ENCODE data around the gene HPSE2.

DNA sequence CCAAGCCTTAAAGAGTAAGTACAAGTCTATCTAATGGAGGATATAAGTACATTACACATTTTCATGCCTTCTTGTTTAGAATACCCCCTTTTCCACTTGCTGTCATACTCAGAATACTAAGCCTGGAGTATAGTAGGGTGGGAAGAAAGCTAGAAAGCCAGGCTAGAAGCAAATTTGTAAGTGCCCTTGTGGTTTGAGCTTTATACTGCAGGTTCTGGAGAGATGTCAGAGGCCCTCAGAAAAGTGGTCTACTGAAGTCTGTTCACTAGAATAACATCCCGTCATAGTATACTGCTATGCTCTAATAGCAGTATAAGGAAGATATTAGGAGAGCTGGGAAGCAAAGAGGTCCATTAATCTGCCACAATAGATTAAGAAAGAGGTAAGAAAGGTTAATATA is 62.7 kb downstream of the HPSE2 start:
- TF ChIP-seq EGR1 (IDR thresholded peaks at IDR 0.05) (no peak), TAF1 (IDR thresholded peaks at IDR 0.05; ENCODE audit: low read depth) (no peak), FOXM1 (IDR thresholded peaks at IDR 0.05; ENCODE audit: borderline replicate concordance, low read depth) (no peak), RAD21 (IDR thresholded peaks at IDR 0.05; ENCODE audit: low read depth) (no peak), CEBPB (IDR thresholded peaks at IDR 0.05) (no peak), ZBTB7A (IDR thresholded peaks at IDR 0.05; ENCODE audit: low read depth) (no peak), NFIC (IDR thresholded peaks at IDR 0.05) (no peak), EP300 (IDR thresholded peaks at IDR 0.05; ENCODE audit: borderline replicate concordance) (no peak), CREB1 (IDR thresholded peaks at IDR 0.05; ENCODE audit: low read depth) (no peak), TCF12 (IDR thresholded peaks at IDR 0.05; ENCODE audit: low read depth) (no peak)
- TF ChIP-seq, protein P1, sequence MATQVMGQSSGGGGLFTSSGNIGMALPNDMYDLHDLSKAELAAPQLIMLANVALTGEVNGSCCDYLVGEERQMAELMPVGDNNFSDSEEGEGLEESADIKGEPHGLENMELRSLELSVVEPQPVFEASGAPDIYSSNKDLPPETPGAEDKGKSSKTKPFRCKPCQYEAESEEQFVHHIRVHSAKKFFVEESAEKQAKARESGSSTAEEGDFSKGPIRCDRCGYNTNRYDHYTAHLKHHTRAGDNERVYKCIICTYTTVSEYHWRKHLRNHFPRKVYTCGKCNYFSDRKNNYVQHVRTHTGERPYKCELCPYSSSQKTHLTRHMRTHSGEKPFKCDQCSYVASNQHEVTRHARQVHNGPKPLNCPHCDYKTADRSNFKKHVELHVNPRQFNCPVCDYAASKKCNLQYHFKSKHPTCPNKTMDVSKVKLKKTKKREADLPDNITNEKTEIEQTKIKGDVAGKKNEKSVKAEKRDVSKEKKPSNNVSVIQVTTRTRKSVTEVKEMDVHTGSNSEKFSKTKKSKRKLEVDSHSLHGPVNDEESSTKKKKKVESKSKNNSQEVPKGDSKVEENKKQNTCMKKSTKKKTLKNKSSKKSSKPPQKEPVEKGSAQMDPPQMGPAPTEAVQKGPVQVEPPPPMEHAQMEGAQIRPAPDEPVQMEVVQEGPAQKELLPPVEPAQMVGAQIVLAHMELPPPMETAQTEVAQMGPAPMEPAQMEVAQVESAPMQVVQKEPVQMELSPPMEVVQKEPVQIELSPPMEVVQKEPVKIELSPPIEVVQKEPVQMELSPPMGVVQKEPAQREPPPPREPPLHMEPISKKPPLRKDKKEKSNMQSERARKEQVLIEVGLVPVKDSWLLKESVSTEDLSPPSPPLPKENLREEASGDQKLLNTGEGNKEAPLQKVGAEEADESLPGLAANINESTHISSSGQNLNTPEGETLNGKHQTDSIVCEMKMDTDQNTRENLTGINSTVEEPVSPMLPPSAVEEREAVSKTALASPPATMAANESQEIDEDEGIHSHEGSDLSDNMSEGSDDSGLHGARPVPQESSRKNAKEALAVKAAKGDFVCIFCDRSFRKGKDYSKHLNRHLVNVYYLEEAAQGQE (IDR thresholded peaks at IDR 0.05; ENCODE audit: low read depth), result no peak
- TF ChIP-seq, protein P2, sequence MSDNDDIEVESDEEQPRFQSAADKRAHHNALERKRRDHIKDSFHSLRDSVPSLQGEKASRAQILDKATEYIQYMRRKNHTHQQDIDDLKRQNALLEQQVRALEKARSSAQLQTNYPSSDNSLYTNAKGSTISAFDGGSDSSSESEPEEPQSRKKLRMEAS (IDR thresholded peaks at IDR 0.05), result no peak
